CD4-positive, alpha-beta T cell treated with Interleukin-6 at 100 ng/mL for 8 hours (primary cell): ENCODE measurements around the gene OR5K4.
"Not testable (repeated sequence)": the region's sequence is repeated elsewhere in the genome, so short reads cannot be mapped to it uniquely, and the experiment has no call there.

Experiments
- DNase-seq: peaks from one replicate; pipeline ENCODE4 v3.0.0-alpha.2; 2020; ENCODE audit warnings: mixed read lengths, low spot score

OR5K4 gene

DNA sequence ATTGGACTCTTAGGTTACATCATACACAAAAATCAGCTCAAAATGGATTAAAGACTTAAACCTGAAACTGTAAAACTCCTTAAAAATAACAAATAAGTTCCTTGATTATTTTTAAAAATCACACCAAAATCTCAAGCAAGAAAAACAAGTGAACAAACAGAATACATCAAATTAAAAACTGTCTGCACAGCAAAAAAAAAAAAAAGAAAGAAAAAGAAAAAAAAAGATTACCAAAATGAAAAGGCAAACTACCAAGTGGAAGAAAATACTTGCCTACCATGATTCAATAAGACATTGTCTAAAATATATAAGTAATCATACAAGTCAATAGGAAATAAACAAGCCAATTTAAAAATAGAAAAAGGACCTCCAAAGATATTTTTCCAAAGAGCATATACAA lies 17.5 kb downstream of the OR5K4 start:
- DNase-seq, result no peak

DNA sequence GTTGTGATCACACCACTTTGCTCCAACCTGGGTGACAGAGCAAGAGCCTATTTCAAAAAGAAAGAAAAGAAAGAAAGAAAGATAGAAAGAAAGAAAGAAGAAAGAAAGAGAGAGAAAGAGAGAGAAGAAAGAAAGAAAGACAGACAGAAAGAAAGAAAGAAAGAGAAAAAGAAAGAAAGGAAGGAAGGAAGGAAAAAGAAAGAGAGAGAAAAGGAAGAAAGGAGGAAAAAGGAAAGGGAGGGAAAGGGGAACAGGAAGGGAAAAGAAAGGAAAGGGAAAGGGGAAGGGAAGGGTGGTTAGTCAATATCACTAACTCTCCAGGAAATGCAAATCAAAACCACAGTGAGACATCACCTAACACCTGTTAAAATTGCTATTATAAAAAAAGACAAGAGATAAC lies 18.2 kb downstream of the OR5K4 start:
- DNase-seq, result no peak

DNA sequence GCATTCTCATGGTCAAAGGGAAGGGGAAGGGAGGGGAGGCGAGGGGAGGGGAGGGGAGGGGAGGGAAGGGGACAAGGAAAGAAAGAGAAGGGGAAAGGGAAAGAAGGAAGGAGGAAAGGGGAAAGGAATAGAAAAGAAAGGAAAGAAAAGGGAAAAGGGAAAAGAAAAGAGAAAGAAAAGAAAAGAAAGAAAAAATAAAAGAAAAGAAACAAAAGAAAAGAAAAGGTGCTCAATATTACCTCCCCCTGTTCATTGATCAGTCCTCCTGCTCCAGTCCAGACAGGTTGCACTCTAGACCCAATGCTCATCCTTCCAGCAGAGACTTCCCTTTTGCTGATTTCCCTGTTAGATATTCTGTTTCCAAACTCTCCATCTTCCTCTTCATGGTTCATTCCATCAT lies 18.8 kb downstream of the OR5K4 start:
- no peak for DNase-seq

DNA sequence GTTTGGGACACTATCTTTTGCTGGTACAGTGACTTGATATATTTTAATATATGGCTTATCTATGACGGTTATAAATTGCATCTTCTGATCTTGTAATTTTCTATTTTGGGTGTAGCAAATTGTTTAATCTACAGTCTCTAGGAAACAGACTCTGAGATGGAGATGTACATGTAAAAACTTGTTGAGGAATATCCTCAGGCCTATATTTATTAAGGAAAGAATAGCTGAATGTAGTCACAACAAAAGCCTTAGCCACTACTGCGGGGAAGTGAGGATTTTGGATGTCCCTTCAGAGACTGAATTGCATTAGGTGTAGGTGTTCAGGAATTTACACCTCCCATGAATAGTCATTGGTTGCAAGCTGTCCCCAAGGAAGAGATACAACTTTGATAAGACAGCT lies 23.0 kb downstream of the OR5K4 start:
- no peak for DNase-seq

DNA sequence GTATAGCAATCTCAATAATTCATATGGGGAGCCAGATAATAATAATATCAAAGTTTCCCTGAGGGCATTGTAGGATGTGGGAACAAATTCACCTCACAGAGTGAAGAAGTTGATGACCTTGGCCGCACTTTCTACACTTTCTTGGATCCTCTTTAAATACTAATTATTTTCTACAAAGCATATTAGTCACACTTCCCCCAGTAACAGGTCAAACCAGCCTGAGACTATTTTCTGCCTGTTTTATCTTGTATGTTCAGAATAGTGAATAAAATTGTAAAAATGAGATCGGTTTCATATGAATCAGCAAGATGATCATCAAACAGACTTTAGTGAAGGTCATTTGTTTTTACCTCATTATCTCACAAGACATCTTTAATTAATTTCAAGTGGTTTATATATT lies 34.5 kb downstream of the OR5K4 start:
- DNase-seq, result no peak

DNA sequence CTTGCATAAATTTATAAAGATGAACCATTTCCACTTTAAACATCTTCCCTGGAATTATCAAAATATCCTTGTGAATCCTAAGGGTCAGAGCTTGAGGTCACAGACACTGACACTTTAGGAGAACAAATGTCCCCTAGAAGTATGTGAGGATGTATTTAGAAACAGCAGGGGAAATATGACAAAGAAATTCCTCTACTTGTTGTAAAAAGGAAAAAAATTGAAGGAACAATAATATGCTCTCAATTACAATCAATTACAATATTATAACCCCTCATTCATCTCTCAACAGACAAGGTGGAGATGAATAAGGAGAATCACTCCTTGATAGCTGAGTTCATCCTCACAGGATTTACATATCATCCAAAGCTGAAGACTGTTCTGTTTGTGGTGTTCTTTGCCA lies 36.7 kb downstream of the OR5K4 start, which contains the start of gene OR5K3:
Gene OR5K3 (plus strand): TSS at position 301 of the 400 bp plus-strand sequence. CDS start 0 bp downstream, at position 301.
- DNase-seq, result no peak

DNA sequence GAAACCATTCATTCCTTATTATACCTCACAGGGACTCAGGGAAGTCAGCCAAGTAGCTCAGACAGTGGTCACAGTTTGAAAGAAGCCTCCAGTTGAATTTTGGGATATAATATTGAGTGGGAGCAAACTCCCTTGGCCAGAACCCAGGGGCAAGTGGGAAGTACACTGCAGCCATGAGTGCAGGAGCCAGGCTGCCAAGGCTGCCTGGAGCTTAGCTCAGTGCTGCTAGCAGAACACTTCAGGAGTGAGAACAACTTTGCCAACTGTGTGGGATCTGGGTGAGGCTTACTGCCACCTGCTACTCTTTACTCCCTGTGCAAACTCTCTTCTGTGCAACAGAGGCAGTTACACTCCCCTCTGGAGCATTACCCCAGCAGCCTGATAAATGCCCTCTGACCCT lies 41.4 kb downstream of the OR5K4 start:
- no peak for DNase-seq

DNA sequence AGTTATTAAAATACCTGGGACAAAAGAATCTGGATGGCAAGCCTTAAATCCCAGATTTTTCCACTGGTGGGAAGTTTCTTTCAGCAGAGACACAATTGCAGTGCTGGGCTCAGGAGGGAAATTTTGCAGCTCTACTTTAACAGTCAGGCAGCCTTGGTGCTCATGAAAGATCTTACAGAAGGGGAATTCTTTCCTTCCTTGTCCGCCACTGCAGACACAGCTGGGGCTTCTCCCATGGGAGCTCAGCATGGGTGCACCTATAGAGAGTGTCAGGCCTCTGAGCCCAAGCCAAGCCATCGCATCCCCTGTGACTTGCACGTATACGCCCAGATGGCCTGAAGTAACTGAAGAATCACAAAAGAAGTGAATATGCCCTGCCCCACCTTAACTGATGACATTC lies 42.8 kb downstream of the OR5K4 start:
- not testable (repeated sequence) for DNase-seq

- no peak for DNase-seq
These were observed 44.9 kb downstream of the OR5K4 start for GRCh38 chr3:98398513-98398912.

- no peak for DNase-seq
These were observed 48.9 kb downstream of the OR5K4 start for GRCh38 chr3:98402507-98402906.

- DNase-seq, result no peak
These were observed 50.4 kb downstream of the OR5K4 start for GRCh38 chr3:98404010-98404409.
